Fibroblast of lung (primary cell): ENCODE measurements around the gene LHCGR.

Source experiments
- EZH2 ChIP-seq: IDR thresholded peaks from 2 replicates; pipeline ENCODE4 v1.5.1; 2012; ENCODE audit warnings: low read length, control low read depth, mild to moderate bottlenecking; ENCODE audit errors: missing control alignments
- TF ChIP-seq, protein P1 (sequence below), 2 donors: IDR thresholded peaks in 1 of 2; conservative IDR thresholded peaks in 1 of 2; 1 replicate in 1 of 2; 2 replicates in 1 of 2; pipeline ENCODE4 v1.5.1; 2011 to 2012; ENCODE audit warnings: low read length in 2 of 2, control low read depth in 1 of 2, inconsistent platforms in 1 of 2, low read depth in 1 of 2, mild to moderate bottlenecking in 1 of 2

DNA sequence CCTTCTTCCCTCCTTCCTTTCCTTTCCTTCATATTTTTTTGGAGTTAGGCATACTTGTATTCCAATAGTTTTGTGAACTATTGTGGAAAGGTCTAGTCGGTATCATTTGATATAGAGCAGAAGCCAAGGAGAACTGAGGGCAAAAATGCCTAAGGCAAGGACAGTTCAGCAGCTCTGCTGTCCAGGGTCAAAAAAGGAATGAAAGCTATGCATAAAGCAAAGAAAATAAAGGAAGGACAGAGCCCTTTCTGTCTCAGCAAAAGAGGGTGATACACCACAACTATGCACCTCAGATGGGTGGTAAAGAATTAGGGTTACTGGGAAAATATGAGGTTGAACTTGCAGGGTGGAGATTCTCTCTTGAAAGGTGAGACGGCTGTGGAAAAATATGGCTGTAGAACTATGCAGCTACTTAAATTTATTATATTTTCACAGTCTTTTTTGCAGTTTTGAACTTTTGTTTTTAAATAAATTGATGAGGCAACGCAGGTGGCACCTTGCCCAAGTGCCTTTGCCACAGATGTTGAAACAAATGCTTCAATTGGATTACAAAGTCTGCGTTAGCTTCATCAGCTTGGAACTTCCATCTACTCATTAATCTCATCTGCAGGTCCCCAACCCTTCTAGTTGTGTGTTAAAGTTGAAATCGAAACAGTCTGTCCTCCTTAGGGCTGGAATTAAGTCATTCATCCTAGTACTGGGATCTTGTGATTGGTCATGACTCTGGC lies 20.8 kb downstream of the LHCGR start:
- TF ChIP-seq, protein P1, sequence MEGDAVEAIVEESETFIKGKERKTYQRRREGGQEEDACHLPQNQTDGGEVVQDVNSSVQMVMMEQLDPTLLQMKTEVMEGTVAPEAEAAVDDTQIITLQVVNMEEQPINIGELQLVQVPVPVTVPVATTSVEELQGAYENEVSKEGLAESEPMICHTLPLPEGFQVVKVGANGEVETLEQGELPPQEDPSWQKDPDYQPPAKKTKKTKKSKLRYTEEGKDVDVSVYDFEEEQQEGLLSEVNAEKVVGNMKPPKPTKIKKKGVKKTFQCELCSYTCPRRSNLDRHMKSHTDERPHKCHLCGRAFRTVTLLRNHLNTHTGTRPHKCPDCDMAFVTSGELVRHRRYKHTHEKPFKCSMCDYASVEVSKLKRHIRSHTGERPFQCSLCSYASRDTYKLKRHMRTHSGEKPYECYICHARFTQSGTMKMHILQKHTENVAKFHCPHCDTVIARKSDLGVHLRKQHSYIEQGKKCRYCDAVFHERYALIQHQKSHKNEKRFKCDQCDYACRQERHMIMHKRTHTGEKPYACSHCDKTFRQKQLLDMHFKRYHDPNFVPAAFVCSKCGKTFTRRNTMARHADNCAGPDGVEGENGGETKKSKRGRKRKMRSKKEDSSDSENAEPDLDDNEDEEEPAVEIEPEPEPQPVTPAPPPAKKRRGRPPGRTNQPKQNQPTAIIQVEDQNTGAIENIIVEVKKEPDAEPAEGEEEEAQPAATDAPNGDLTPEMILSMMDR (conservative IDR thresholded peaks at IDR 0.05 in 1 of 2, IDR thresholded peaks at IDR 0.05 in 1 of 2; ENCODE audit: low read depth in 1 of 2, low read length in 2 of 2), result no peak
- no peak for TF ChIP-seq EZH2
